Right ventricle myocardium inferior (tissue), 1 donor: ENCODE data around the gene HHIPL1. TPM values are rescaled to one million over a fixed set of nuclear protein-coding genes. Genes with fewer than 3 reads are reported as not detected.

Experiments used
- total RNA-seq: library from RNA; stranded (reverse); fragmentation: NEBNext Ultra II Directional; extraction: Animal tissue kit (Norgen Biotek cat#: 25700); gene quantifications from one replicate; pipeline ENCODE4 v1.2.1, GENCODE V29; 2021
- donor health status: DM: no; HTN: yes; CAD: no; lungs with severe emphysema.

HHIPL1 gene
- total RNA-seq, 1 donor from 2014 or later = 1.5 TPM

Other genes with a start within 250 kb of the HHIPL1 start
- 97.2 TPM for gene SETD3, start 164.3 kb upstream of the HHIPL1 start, total RNA-seq
- gene CCNK, start 163.7 kb upstream of the HHIPL1 start, total RNA-seq = 29.2 TPM
- gene CCDC85C, start 40.9 kb upstream of the HHIPL1 start, total RNA-seq = 53.1 TPM
- 2.2 TPM for gene CYP46A1, start 39.2 kb downstream of the HHIPL1 start, total RNA-seq
- 49.6 TPM for gene EML1, start 148.3 kb downstream of the HHIPL1 start, total RNA-seq